HuH-7.5 (cell line): ENCODE results near the gene DMAC1.

ENCODE experiments used
- DNase-seq: peaks from one replicate; pipeline ENCODE4 v3.0.0; 2011; ENCODE audit warnings: low spot score

Gene DMAC1

DNA sequence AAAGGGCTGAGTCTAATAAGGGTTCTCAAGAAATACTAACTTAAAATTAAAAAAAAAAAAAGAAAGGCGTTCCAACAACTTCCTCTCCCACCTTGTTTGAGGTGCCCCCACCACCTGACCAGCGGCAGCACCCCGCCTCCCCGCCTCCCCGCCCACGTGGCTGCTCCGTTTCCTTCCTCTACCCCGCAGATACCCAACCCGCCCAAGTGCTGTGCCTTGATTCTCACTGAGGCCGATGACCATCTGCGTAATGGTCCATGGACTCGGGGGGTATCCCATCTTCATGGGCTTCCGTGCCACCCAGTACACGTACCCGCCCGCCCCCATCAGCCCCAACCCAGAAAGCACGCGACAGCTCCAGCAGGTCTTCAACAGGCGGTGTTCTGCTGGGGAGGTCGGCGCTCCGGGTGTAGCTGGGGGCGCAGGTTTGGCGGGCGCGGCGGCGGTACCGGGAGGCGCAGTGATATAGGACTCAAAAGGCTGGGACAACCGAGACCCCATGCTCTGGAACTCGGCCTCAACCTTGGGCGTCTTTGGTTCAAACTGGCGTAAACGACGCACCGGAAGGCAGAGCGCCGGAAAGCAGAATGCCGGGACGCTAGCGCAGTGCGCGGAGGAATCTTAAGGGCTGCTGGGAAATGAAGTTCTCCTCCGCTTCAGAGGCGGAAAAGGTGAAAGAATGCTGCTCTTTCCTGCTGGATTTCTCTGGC lies at the start of gene DMAC1:
Gene DMAC1, minus strand, starts transcription at position 545 of the 710 bp plus-strand sequence. Its CDS starts 44 bp downstream, at position 501.
- DNase-seq: peak; percentile 22

- DNase-seq: no peak
These were observed 49.8 kb upstream of the DMAC1 start for GRCh38 chr9:7849362-7849761.

- no peak for DNase-seq
These were observed 48.9 kb upstream of the DMAC1 start for GRCh38 chr9:7848498-7848897.

- no peak for DNase-seq
These were observed 44.7 kb upstream of the DMAC1 start for GRCh38 chr9:7844242-7844641.

DNA sequence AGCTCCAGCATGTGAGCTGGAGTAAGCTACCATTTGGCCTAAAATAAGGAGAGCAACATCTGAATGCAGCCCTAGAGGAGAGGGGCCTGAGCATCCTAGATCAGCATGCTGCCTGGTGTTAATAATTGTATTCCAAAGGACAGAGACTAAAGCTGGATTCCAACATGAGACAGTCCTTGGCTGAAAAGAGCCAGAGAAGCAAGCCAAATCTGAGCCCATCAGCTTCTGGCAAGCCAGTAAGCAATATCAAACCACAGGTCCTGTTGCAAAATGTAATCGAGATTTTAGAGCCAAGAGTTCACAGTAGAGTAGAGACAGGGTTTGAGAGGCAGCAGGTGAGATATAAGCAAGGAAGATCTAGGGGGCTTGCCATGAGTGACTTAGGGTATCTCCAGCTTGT lies 42.3 kb upstream of the DMAC1 start:
- DNase-seq: no peak

DNA sequence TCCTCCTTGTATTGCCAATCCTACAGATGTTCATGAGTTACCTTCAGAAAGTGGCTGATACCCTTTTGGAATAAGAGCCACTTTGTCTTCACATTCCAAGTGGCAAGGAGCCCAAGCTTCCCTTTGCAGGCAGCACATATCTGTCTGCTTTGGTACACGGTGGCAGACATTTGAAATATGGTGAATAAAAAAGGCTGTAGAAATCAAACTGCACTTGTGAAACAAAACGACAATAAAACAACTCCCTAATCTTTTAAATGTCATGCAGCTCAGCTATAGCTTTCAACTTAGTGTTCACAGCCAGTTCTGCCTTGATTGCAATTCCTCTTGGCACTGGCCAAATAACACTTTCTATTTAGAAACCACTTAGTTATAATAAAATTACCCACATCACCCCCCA lies 35.0 kb upstream of the DMAC1 start:
- no peak for DNase-seq

DNA sequence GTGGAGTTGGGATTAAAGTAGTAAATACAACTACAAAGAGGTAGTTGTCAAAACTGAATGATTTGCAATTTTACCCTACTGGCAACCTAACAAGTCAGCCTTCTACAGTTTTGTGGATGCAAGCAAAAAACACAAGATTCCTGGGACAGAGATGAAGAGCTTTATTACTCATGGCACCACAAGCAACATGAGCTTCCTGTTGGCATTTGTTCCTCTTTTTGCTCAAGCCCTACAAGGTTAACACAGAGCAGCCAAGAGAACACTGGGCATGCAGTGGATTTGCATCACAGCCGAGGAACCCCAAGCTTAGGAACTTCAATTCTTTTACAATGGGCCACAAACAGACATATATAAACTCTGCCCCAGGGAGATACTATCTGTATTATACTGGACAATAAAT lies 28.8 kb upstream of the DMAC1 start:
- no peak for DNase-seq

DNA sequence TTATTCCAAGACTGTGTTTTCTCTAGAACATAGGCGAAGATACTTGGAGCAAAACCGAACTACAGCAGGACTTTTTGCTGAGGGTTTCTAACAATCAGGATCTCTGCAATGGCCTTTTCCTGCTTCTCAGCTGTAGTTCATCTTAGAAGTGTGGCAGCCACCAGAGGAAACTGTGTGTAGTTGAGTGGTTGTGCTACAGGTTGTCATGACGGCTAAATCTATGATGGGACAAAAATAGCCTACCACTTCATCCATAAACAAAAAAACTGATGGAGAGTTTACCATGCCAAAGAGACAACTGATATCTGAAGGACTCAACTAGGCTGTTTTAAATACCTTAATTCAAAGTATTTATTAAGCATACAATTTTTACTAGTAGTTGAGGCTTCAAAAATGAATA lies 28.2 kb upstream of the DMAC1 start:
- no peak for DNase-seq

GRCh38 chr9:7827056-7827455 lies 27.5 kb upstream of the DMAC1 start:
- no peak for DNase-seq

GRCh38 chr9:7823651-7824050 lies 24.1 kb upstream of the DMAC1 start:
- DNase-seq: no peak

DNA sequence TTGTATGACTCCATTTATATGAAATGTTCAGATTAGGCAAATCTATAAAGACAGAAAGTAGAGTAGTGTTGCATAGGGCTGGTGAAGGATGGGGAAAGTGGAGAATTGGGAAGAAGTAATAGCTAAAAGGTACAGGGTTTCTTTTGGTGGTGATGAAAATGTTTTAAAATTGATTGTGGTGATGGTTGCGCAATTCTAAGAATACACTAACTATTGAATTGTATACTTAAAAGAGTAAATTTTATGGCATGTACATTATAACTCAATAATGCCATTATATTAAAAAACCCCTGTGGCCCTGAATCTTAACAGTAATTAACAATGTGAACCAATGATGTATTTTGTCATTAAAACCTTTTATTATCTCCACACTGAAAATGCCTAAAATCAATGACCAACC lies 20.4 kb upstream of the DMAC1 start:
- DNase-seq: no peak

DNA sequence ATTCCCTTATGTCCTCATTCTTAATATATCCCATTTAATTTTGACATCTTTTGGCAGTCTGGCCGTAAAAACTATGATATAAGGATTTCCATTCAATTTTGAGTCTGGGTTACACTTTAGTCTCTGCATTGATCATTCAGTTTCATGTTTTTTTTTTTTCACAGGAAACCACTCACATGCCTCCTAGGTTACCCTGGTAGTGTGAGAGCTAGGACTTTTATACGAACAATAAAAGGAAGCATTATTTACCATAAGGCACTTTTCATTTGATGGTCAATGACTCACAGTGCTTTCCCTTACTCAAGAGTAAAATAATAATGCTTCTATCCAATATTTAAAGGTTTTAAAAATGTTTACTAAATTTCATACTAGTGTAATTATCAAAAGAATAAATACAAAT lies 16.4 kb upstream of the DMAC1 start:
- no peak for DNase-seq

DNA sequence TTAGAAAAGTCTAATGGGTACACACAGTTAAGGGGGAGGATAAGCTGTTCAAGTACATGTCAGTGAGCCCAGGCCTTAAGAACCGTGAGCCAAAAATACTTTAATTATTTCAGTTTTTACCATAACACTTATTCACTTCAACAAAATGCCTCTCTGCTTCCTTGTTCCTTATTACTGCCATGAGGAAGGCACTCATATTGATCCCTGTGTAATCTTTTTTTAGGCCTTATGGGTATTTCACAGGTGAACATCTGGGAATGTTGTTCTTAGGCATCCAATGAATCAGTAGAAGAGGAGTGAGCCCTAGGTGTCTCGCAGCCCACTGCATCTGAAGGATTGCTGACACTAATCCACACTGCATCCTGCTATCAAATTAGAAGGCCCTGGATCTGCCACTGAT lies 13.5 kb upstream of the DMAC1 start:
- no peak for DNase-seq

GRCh38 chr9:7811677-7812076 lies 12.1 kb upstream of the DMAC1 start:
- no peak for DNase-seq

DNA sequence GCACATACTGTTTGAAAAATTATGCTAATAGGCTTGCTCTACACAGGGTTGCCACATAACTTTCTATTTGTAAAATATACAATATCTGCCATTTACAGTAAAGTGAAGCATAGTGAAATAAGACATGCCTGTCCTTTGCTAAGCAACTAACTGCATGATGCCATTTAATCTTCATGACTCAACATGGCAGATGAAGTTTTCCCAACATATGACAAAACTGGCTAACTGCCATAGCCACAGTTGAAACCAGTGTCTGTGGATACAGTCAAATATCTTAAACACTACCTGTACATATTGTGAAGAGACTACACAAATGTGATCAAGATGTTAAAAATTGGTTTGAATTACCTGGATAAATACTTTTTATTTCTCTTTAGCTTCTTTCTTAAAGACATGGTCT lies 3.1 kb upstream of the DMAC1 start:
- no peak for DNase-seq

DNA sequence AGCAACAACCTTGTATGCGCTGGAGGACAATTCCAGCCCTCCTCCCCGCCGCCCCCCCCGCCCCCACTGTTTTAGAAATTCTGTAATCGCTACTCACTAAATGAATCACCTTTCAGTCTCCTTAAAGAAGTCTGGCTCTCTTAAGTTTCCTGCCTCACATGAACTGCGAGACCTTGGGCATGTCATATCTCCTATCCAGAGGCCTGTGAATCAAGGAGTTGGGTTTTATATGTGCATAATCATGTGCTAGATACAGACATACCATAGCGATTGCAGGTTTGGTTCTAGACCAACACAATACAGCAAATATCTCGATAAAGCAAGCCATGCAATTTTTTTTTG lies 337 bp upstream of the DMAC1 start:
- DNase-seq: no peak

DNA sequence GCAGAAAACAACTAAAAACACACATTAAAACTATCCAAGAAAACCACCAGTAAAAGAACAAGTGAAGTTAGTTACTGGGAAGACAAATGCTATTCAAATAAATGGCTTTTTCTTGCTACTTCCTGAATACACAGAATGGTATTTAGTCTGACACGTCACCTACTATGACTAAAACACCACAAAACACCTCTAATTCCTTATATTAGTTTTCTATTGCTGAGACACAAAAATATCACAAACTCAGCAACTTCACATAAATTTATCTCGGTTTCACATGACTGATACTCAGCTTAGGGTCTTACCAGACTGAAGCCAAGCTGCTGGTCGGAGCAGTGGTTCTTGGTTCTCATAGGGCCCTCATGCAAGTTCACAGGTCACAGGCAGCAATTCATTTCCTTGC lies 5.4 kb downstream of the DMAC1 start:
- no peak for DNase-seq

GRCh38 chr9:7791394-7791793 lies 8.2 kb downstream of the DMAC1 start:
- no peak for DNase-seq

- DNase-seq: no peak
These were observed 8.8 kb downstream of the DMAC1 start for GRCh38 chr9:7790819-7791182.

GRCh38 chr9:7790022-7790818 lies 9.4 kb downstream of the DMAC1 start:
- DNase-seq: no peak

DNA sequence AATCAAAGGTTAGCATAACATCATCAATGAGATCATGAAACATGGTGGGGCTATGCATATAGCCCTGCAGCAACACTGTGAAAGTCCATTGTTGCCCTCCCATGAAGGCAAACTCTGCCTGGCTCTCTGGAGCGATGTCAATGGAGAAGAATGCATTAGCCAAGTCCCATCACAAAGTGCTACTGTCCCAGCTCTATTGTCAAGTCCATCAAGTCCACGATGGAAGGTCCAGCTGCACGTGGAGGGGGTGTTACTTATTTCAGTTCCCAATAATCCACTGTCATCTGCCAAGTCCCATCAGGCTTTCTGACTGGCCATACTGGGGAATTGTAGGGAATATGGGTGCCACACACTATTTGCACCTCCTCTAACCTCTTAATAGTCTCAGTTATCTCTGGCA lies 10.8 kb downstream of the DMAC1 start:
- no peak for DNase-seq

GRCh38 chr9:7785813-7786212 lies 13.8 kb downstream of the DMAC1 start:
- no peak for DNase-seq

- DNase-seq: no peak
These were observed 15.1 kb downstream of the DMAC1 start for GRCh38 chr9:7784472-7784871.

- DNase-seq: no peak
These were observed 15.9 kb downstream of the DMAC1 start for GRCh38 chr9:7783635-7784063.
